HG03280 (cell line): ENCODE results near the gene ANKRD23.
"Not testable (repeated sequence)": the region's sequence is repeated elsewhere in the genome, so short reads cannot be mapped to it uniquely, and the experiment has no call there.

Source experiments
- ATAC-seq: cut with Tn5 transposase; IDR thresholded peaks from one replicate; pipeline ENCODE4 v1.9.1; 2021; ENCODE audit warnings: mild to moderate bottlenecking, moderate library complexity; ENCODE audit not compliant: unreplicated experiment

The ANKRD23 gene

GRCh38 chr2:96843538-96844268 lies at the start of gene ANKRD23:
TSS of gene ANKRD23 (minus strand) at chr2:96844021. CDS start at chr2:96843992, 29 bp downstream.
- ATAC-seq, result no peak

- ATAC-seq, result no peak
Observed at GRCh38 chr2:96891591-96892333, 47.9 kb upstream of the ANKRD23 start.

- no peak for ATAC-seq
Observed at GRCh38 chr2:96890726-96891385, 47.0 kb upstream of the ANKRD23 start.

GRCh38 chr2:96890252-96890651 lies 46.4 kb upstream of the ANKRD23 start:
- no peak for ATAC-seq

- ATAC-seq, result not testable (repeated sequence)
Observed at GRCh38 chr2:96889502-96889901, 45.7 kb upstream of the ANKRD23 start.

GRCh38 chr2:96888072-96889011 lies 44.5 kb upstream of the ANKRD23 start:
- ATAC-seq, result no peak

GRCh38 chr2:96887493-96888012 lies 43.7 kb upstream of the ANKRD23 start:
- ATAC-seq, result no peak

GRCh38 chr2:96885432-96886347 lies 41.9 kb upstream of the ANKRD23 start:
- no peak for ATAC-seq

GRCh38 chr2:96884299-96885094 lies 40.7 kb upstream of the ANKRD23 start:
- no peak for ATAC-seq

- ATAC-seq, result no peak
Observed at GRCh38 chr2:96883306-96883705, 39.5 kb upstream of the ANKRD23 start.

GRCh38 chr2:96882906-96883305 lies 39.1 kb upstream of the ANKRD23 start:
- ATAC-seq, result no peak

GRCh38 chr2:96882230-96882629 lies 38.4 kb upstream of the ANKRD23 start:
- no peak for ATAC-seq

- ATAC-seq, result no peak
Observed at GRCh38 chr2:96881349-96882195, 37.8 kb upstream of the ANKRD23 start.

- no peak for ATAC-seq
Observed at GRCh38 chr2:96880891-96881273, 37.1 kb upstream of the ANKRD23 start.

- ATAC-seq, result no peak
Observed at GRCh38 chr2:96879545-96880040, 35.8 kb upstream of the ANKRD23 start.

GRCh38 chr2:96878796-96879544 lies 35.1 kb upstream of the ANKRD23 start:
- ATAC-seq, result no peak

GRCh38 chr2:96878171-96878570 lies 34.4 kb upstream of the ANKRD23 start:
- no peak for ATAC-seq
